Measurements from ENCODE around the gene SIAH3. TPM values are rescaled to one million over a fixed set of nuclear protein-coding genes. Genes with fewer than 3 reads are reported as not detected.

The SIAH3 gene
- total and polyA plus RNA-seq, 9 of the 15 experiments (the other 6 are each of a cell fraction or from before 2014, with no cell fraction given), result not detected

GRCh38 chr13:45788011-45788410 is 63.5 kb downstream of the SIAH3 start:
- no peak overlapping the region for H3K27ac ChIP-seq (ENCODE audit: extremely low read depth, low read depth, low read length)
- no peaks in the 10 kb centered on the region for H3K9me3 ChIP-seq (replicated peaks; ENCODE audit: control insufficient read depth, insufficient read depth, low read depth, low read length)
- H3K9me1 ChIP-seq (ENCODE audit: control insufficient read depth, insufficient read depth, low read length), result no peaks in the 10 kb centered on the region
- peaks cover 3 to 4% of the 10 kb centered on the region in 2 experiments; a peak in 4 of 5 replicates for H3K27me3 ChIP-seq (ENCODE audit: control insufficient read depth in 2 of 2, insufficient read depth in 2 of 2, low read length in 2 of 2)
- no peak overlapping the region for H2AFZ ChIP-seq (ENCODE audit: low read depth, low read length)
- DNase-seq (ENCODE audit: extremely low read depth in 1 of 4, low spot score in 3 of 4), result no peak
- no peak overlapping the region for H3K9ac ChIP-seq (ENCODE audit: insufficient read depth in 1 of 2, low read depth in 2 of 2, low read length in 2 of 2)
- no peak overlapping the region for H3K4me2 ChIP-seq (ENCODE audit: insufficient read depth, low read length)
- in situ Hi-C loops (cut with MboI) (no loop called here), intact Hi-C loops (cut with micrococcal nuclease) (no loop called here)
- 0 out of 5 replicates have a peak, but pooled peaks cover 0 to 7% of the 10 kb centered on the region in 2 experiments for H3K4me1 ChIP-seq (replicated peaks in 1 of 2; ENCODE audit: control insufficient read depth in 2 of 2, insufficient read depth in 2 of 2, low read length in 2 of 2)
- H3K36me3 ChIP-seq (ENCODE audit: control insufficient read depth, insufficient read depth, low read length), result no peaks in the 10 kb centered on the region
- no TSS peak for BruUV-seq (replicated peaks)
- no peak overlapping the region for H3K4me3 ChIP-seq
- H3K79me2 ChIP-seq (ENCODE audit: control insufficient read depth, insufficient read depth, low read length), result no peaks in the 10 kb centered on the region
- ChIA-PET CTCF (ENCODE audit: low intra/inter-chr PET ratio) (no interaction called here), POLR2A (no interaction called here)
- no peaks in the 10 kb centered on the region for H4K20me1 ChIP-seq (replicated peaks; ENCODE audit: control insufficient read depth, insufficient read depth, low read length)
- 0% methylated on average over 2 of the region's 2 CpGs for WGBS (ENCODE audit: insufficient coverage, low coverage, missing lambda C conversion rate)
- FAIRE-seq, result no peak
- no peak for ATAC-seq
- no peak for TF ChIP-seq SREBF1 (IDR thresholded peaks at IDR 0.05; ENCODE audit: borderline replicate concordance, low read depth, low read length)
- no peak for TF ChIP-seq NR1H2 (CRISPR knock-in tag; IDR thresholded peaks at IDR 0.05)
- no peak for TF ChIP-seq EP400 (IDR thresholded peaks at IDR 0.05)
- no peak for TF ChIP-seq ZNF324 (CRISPR knock-in tag; IDR thresholded peaks at IDR 0.05)
- TF ChIP-seq ZNF785 (CRISPR knock-in tag; IDR thresholded peaks at IDR 0.05), result no peak
- no peak for TF ChIP-seq GABPA (tag; conservative IDR thresholded peaks at IDR 0.05; ENCODE audit: low read depth)
- TF ChIP-seq DNMT1 (IDR thresholded peaks at IDR 0.05), result no peak
- TF ChIP-seq MTF1 (CRISPR knock-in tag; IDR thresholded peaks at IDR 0.05; ENCODE audit: borderline replicate concordance), result no peak
- no peak for TF ChIP-seq MBD1 (CRISPR knock-in tag; IDR thresholded peaks at IDR 0.05)
- no peak for TF ChIP-seq ZNF699 (CRISPR knock-in tag; IDR thresholded peaks at IDR 0.05; ENCODE audit: insufficient replicate concordance)
- no peak for TF ChIP-seq DLX4 (CRISPR knock-in tag; IDR thresholded peaks at IDR 0.05)
- no peak for TF ChIP-seq SMARCA4 (IDR thresholded peaks at IDR 0.05)
- no peak for TF ChIP-seq NFIC (IDR thresholded peaks at IDR 0.05)
